Right lobe of liver (tissue), 4 donors: ENCODE data around the gene ZNF557.

Experiments used
- POLR2A ChIP-seq: fragments of 450-650 bp; IDR thresholded peaks from one replicate; pipeline ENCODE4 v1.6.1; 2017; ENCODE audit warnings: antibody characterized with exemption, mild to moderate bottlenecking
- TF ChIP-seq, protein P1 (sequence below), 4 donors: fragments of 200-600 bp in 3 of 4; fragments of 450-650 bp in 1 of 4; IDR thresholded peaks; one replicate each; pipeline versions ENCODE4 v1.5.1 to v1.8.0; 2016 to 2022; ENCODE audit warnings: antibody characterized with exemption in 4 of 4, mild to moderate bottlenecking in 2 of 4
- donor health status: DM: no; HTN: no; CAD: no.
- donor health status: DM: no; HTN: no; CAD: no.
- donor health status: DM: no; HTN: yes; CAD: no.

GRCh38 chr19:7104747-7105447 is 35.4 kb downstream of the ZNF557 start:
- TF ChIP-seq, protein P1, sequence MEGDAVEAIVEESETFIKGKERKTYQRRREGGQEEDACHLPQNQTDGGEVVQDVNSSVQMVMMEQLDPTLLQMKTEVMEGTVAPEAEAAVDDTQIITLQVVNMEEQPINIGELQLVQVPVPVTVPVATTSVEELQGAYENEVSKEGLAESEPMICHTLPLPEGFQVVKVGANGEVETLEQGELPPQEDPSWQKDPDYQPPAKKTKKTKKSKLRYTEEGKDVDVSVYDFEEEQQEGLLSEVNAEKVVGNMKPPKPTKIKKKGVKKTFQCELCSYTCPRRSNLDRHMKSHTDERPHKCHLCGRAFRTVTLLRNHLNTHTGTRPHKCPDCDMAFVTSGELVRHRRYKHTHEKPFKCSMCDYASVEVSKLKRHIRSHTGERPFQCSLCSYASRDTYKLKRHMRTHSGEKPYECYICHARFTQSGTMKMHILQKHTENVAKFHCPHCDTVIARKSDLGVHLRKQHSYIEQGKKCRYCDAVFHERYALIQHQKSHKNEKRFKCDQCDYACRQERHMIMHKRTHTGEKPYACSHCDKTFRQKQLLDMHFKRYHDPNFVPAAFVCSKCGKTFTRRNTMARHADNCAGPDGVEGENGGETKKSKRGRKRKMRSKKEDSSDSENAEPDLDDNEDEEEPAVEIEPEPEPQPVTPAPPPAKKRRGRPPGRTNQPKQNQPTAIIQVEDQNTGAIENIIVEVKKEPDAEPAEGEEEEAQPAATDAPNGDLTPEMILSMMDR (IDR thresholded peaks at IDR 0.05): no peak
- no peak for TF ChIP-seq POLR2A
